ENCODE results near the gene LIPC.

GRCh38 chr15:58383876-58384275 is 47.9 kb upstream of the LIPC start:
- TF ChIP-seq GATA2 (IDR thresholded peaks at IDR 0.05; ENCODE audit: low read depth, low read length) (no peak), GATA3 (IDR thresholded peaks at IDR 0.05; ENCODE audit: low read depth, low read length) (no peak)
